GM23338 (cell line): ENCODE measurements around the gene TPH1. TPM values are rescaled to one million over a fixed set of nuclear protein-coding genes. Genes with fewer than 3 reads are reported as not detected.

Source experiments
- ATAC-seq: fragments of 200-7000 bp; cut with Tn5 transposase; 3 replicates; pipeline ENCODE4 v1.9.1; 2020
- DNase-seq: peaks from one replicate; pipeline ENCODE4 v3.0.0-alpha.2; 2015; ENCODE audit warnings: low spot score
- H2AFZ ChIP-seq: fragments of 200-600 bp; sonication (generic); 2 replicates; pipeline ENCODE4 v1.8.0; 2016; ENCODE audit warnings: antibody characterized with exemption, mild to moderate bottlenecking, moderate library complexity
- H3F3A ChIP-seq: fragments of 200-600 bp; sonication (generic); replicated peaks from 2 replicates; pipeline ENCODE4 v1.8.0; 2017; ENCODE audit warnings: antibody characterized with exemption, mixed run types, low read depth
- H3K27ac ChIP-seq: fragments of 200-600 bp; sonication (generic); 2 replicates; pipeline ENCODE4 v1.6.1; 2016; ENCODE audit warnings: low read depth
- H3K27me3 ChIP-seq: fragments of 200-600 bp; sonication (generic); 2 replicates; pipeline ENCODE4 v1.8.0; 2016; ENCODE audit warnings: mild to moderate bottlenecking, mixed run types, moderate library complexity; ENCODE audit not compliant: insufficient read depth
- H3K36me3 ChIP-seq: fragments of 200-600 bp; sonication (generic); 2 replicates; pipeline ENCODE4 v1.8.0; 2016; ENCODE audit warnings: mild to moderate bottlenecking; ENCODE audit not compliant: insufficient read depth
- H3K4me1 ChIP-seq: fragments of 200-600 bp; sonication (generic); 2 replicates; pipeline ENCODE4 v1.8.0; 2016; ENCODE audit warnings: mild to moderate bottlenecking, moderate library complexity; ENCODE audit not compliant: insufficient read depth
- H3K4me2 ChIP-seq: fragments of 200-600 bp; sonication (generic); 2 replicates; pipeline ENCODE4 v1.7.1; 2017; ENCODE audit warnings: mixed run types
- H3K4me3 ChIP-seq: fragments of 200-600 bp; sonication (generic); 2 replicates; pipeline ENCODE4 v1.6.1; 2016; ENCODE audit warnings: mixed run types
- H3K79me2 ChIP-seq: fragments of 200-600 bp; sonication (generic); replicated peaks from 2 replicates; pipeline ENCODE4 v1.8.0; 2017; ENCODE audit warnings: mild to moderate bottlenecking; ENCODE audit not compliant: insufficient read depth
- H3K9me2 ChIP-seq: fragments of 200-600 bp; sonication (generic); 2 replicates; pipeline ENCODE4 v1.8.0; 2017; ENCODE audit not compliant: insufficient read depth
- H4K20me1 ChIP-seq: fragments of 200-600 bp; sonication (generic); replicated peaks from 2 replicates; pipeline ENCODE4 v1.8.0; 2017; ENCODE audit warnings: mild to moderate bottlenecking; ENCODE audit not compliant: insufficient read depth
- H3K27ac Mint-ChIP-seq: 2 replicates; pipeline ENCODE4 v1.8.0; 2020; ENCODE audit warnings: inconsistent platforms, mild to moderate bottlenecking, moderate library complexity, mixed read lengths
- H3K27me3 Mint-ChIP-seq: 3 replicates; pipeline ENCODE4 v1.8.0; 2022; ENCODE audit warnings: low read depth, mild to moderate bottlenecking, moderate library complexity, mixed read lengths, inconsistent platforms; ENCODE audit not compliant: insufficient read depth, poor library complexity
- H3K36me3 Mint-ChIP-seq: 3 replicates; pipeline ENCODE4 v1.8.0; 2021; ENCODE audit warnings: low read depth, mild to moderate bottlenecking, inconsistent platforms, moderate library complexity, mixed read lengths
- H3K4me1 Mint-ChIP-seq: 3 replicates; pipeline ENCODE4 v1.8.0; 2020; ENCODE audit warnings: mild to moderate bottlenecking, inconsistent platforms, mixed read lengths
- H3K4me3 Mint-ChIP-seq: 3 replicates; pipeline ENCODE4 v1.8.0; 2021; ENCODE audit warnings: moderate library complexity, mild to moderate bottlenecking, inconsistent platforms, mixed read lengths
- H3K9me3 Mint-ChIP-seq: 3 replicates; pipeline ENCODE4 v1.8.0; 2020; ENCODE audit warnings: moderate library complexity, mild to moderate bottlenecking, inconsistent platforms, mixed read lengths
- CTCF ChIP-seq, 2 experiments: fragments of 200-600 bp in 1 of 2; sonication (generic) in 1 of 2; conservative IDR thresholded peaks; 2 replicates each; pipeline versions ENCODE4 v1.5.1 to v1.6.1; 2016 to 2017; ENCODE audit warnings: antibody characterized with exemption in 2 of 2, low read depth in 2 of 2, mild to moderate bottlenecking in 2 of 2, moderate library complexity in 1 of 2
- EZH2 ChIP-seq: fragments of 200-600 bp; sonication (generic); IDR thresholded peaks from one replicate; pipeline ENCODE4 v1.8.0; 2017; ENCODE audit warnings: antibody characterized with exemption, mild to moderate bottlenecking, low read depth; ENCODE audit not compliant: unreplicated experiment
- ZNF114 ChIP-seq: fragments of 250-450 bp; sonication (Bioruptor Pico); IDR thresholded peaks from 2 replicates; pipeline ENCODE4 v1.5.0; 2020; ENCODE audit warnings: mild to moderate bottlenecking, moderate library complexity
- polyA plus RNA-seq: library from polyadenylated mRNA; unstranded; fragments of >200 nt; fragmentation: Nextera tagmentation; extraction: Ambion mirVana; gene quantifications from 2 replicates; pipeline ENCODE4 v1.2.1, GENCODE V29; 2016
- total RNA-seq: library from RNA; depleted of rRNA; stranded (reverse); fragments of >200 nt; shearing (Covaris generic); gene quantifications from 2 replicates; pipeline ENCODE4 v1.2.3, GENCODE V29; 2014
- TF ChIP-seq, protein P1 (sequence below): fragments of 250-450 bp; sonication (Bioruptor Pico); IDR thresholded peaks from 2 replicates; pipeline ENCODE4 v1.5.0; 2020; ENCODE audit warnings: mild to moderate bottlenecking, moderate library complexity

Gene TPH1
- total and polyA plus RNA-seq, 2 experiments from 2014 or later: 0.07 to 0.13 TPM

DNA sequence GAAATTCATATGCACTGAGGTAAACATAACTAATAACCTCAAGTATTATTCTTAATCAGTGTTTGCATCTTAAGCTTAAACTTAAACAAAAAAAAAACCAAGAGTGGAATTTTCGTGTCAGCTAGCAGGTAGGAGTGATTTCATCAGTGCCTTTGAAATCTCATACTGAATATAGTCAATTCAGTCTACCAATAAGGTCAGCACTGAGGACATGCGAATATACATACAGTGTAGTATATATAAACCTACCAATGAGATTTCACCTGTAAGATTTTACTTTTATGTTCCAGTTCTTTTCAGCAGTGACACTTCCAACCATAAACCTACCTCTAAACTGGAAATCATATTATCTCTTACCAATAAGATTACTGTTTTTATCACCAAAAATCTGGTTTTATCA, 32.8 kb upstream of the TPH1 start:
- Histone ChIP-seq H3K27ac (no peak overlapping the region), H3K36me3 (peaks cover 14% of the 10 kb centered on the region; the same call in 1 of the 2 replicates), H2AFZ (no peak overlapping the region), H3K79me2 (no peaks in the 10 kb centered on the region), H3K4me1 (no peaks in the 10 kb centered on the region), H3K4me3 (no peak overlapping the region), H3F3A (no peaks in the 10 kb centered on the region), H3K4me2 (no peak overlapping the region), H3K27me3 (no peaks in the 10 kb centered on the region), H4K20me1 (no peaks in the 10 kb centered on the region), H3K9me2 (no peaks in the 10 kb centered on the region)
- H3K27me3 Mint-ChIP-seq: peaks cover 2% of the 10 kb centered on the region
- H3K9me3 Mint-ChIP-seq: no peaks in the 10 kb centered on the region; the same call in 2 of the 3 replicates
- DNase-seq: no peak
- no peak for TF ChIP-seq ZNF114 (CRISPR knock-in tag)
- TF ChIP-seq CTCF (conservative IDR thresholded peaks at IDR 0.05; ENCODE audit: low read depth in 2 of 2): no peak
- TF ChIP-seq EZH2: no peak
- TF ChIP-seq, protein P1, sequence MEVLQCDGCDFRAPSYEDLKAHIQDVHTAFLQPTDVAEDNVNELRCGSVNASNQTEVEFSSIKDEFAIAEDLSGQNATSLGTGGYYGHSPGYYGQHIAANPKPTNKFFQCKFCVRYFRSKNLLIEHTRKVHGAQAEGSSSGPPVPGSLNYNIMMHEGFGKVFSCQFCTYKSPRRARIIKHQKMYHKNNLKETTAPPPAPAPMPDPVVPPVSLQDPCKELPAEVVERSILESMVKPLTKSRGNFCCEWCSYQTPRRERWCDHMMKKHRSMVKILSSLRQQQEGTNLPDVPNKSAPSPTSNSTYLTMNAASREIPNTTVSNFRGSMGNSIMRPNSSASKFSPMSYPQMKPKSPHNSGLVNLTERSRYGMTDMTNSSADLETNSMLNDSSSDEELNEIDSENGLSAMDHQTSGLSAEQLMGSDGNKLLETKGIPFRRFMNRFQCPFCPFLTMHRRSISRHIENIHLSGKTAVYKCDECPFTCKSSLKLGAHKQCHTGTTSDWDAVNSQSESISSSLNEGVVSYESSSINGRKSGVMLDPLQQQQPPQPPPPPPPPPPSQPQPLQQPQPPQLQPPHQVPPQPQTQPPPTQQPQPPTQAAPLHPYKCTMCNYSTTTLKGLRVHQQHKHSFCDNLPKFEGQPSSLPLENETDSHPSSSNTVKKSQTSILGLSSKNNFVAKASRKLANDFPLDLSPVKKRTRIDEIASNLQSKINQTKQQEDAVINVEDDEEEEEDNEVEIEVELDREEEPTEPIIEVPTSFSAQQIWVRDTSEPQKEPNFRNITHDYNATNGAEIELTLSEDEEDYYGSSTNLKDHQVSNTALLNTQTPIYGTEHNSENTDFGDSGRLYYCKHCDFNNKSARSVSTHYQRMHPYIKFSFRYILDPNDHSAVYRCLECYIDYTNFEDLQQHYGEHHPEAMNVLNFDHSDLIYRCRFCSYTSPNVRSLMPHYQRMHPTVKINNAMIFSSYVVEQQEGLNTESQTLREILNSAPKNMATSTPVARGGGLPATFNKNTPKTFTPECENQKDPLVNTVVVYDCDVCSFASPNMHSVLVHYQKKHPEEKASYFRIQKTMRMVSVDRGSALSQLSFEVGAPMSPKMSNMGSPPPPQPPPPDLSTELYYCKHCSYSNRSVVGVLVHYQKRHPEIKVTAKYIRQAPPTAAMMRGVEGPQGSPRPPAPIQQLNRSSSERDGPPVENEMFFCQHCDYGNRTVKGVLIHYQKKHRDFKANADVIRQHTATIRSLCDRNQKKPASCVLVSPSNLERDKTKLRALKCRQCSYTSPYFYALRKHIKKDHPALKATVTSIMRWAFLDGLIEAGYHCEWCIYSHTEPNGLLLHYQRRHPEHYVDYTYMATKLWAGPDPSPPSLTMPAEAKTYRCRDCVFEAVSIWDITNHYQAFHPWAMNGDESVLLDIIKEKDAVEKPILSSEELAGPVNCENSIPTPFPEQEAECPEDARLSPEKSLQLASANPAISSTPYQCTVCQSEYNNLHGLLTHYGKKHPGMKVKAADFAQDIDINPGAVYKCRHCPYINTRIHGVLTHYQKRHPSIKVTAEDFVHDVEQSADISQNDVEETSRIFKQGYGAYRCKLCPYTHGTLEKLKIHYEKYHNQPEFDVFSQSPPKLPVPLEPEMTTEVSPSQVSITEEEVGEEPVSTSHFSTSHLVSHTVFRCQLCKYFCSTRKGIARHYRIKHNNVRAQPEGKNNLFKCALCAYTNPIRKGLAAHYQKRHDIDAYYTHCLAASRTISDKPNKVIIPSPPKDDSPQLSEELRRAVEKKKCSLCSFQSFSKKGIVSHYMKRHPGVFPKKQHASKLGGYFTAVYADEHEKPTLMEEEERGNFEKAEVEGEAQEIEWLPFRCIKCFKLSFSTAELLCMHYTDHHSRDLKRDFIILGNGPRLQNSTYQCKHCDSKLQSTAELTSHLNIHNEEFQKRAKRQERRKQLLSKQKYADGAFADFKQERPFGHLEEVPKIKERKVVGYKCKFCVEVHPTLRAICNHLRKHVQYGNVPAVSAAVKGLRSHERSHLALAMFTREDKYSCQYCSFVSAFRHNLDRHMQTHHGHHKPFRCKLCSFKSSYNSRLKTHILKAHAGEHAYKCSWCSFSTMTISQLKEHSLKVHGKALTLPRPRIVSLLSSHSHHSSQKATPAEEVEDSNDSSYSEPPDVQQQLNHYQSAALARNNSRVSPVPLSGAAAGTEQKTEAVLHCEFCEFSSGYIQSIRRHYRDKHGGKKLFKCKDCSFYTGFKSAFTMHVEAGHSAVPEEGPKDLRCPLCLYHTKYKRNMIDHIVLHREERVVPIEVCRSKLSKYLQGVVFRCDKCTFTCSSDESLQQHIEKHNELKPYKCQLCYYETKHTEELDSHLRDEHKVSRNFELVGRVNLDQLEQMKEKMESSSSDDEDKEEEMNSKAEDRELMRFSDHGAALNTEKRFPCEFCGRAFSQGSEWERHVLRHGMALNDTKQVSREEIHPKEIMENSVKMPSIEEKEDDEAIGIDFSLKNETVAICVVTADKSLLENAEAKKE (CRISPR knock-in tag): no peak
- H3K27ac Mint-ChIP-seq: no peak overlapping the region
- no peak overlapping the region for H3K4me3 Mint-ChIP-seq
- peaks cover 39% of the 10 kb centered on the region for H3K36me3 Mint-ChIP-seq
- ATAC-seq: no peak
- no peaks in the 10 kb centered on the region; the same call in 2 of the 3 replicates for H3K4me1 Mint-ChIP-seq
